GM21447 (cell line): ENCODE results near the gene ITPKB.
A peak's percentile ranks its signal among the peaks of the same experiment; 100 is the strongest.

Experiments
- ATAC-seq: cut with Tn5 transposase; IDR thresholded peaks from one replicate; pipeline ENCODE4 v1.9.1; 2021; ENCODE audit not compliant: unreplicated experiment

Gene ITPKB

GRCh38 chr1:226708967-226709396 is 30.1 kb downstream of the ITPKB start:
- no peak for ATAC-seq

GRCh38 chr1:226708342-226708780 is 30.7 kb downstream of the ITPKB start:
- no peak for ATAC-seq

DNA sequence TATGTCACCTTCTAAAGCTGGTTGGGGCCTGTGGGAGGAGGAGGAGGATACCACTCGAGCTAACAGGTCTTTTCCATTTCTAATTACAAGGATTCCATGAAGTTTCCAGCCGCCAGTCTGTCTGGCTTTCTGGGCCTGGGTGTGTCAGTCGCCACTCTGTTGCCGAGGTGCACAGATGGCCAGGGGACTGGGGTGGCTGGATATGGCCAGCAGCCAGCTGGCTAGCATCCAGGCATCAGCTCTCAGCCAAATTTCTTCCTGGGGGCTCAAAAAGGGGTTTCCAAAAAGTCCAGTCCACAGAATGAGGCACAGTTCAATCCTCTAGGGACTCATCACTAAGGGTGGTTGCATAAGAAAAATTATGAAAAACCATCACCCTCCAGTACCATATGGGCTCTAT is 32.4 kb downstream of the ITPKB start:
- no peak for ATAC-seq

GRCh38 chr1:226704169-226704937 is 34.7 kb downstream of the ITPKB start:
- ATAC-seq: no peak

DNA sequence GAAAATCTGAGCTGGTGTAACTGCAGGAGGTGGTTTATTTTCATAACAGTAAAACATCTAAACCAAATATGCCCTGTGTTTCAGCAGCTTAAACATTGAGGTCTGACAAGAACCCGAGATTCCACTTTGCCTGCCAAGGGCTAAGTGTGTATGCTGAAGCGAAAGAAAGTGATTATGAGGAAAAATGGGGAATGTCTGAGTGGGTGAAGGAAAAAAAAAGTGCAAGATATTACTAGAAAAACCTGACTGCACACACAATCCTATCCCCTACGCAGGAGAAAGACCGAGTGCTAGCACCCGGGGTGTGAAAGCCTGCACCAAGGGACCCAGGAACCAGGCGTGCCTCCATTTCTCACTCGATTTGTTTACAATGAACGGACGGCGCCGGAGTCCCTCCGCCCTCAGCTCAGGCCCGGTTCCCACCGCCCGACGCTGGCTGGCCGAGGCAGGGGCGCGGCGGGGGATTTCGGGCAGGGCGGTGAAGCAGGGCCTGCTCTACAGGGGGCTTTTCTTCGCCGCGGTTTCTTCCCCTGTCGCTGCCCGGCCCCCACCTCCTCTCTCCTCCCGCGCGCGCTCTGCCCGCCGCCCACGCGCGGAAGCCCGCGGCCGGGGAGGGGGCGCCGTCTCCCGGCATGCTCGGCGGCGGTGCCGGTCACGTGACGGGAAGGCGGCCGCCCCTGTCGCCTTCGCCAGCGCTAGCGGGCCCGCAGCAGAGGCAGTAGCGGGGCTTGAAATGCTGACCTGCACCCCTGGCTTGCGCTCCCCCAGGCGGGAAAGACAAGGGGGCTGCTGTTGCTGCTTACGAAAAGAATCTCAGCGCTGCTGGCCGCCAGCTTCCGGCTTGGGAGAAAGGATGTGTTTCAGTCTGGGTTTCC is 35.9 kb downstream of the ITPKB start:
- ATAC-seq: peak; percentile 64

DNA sequence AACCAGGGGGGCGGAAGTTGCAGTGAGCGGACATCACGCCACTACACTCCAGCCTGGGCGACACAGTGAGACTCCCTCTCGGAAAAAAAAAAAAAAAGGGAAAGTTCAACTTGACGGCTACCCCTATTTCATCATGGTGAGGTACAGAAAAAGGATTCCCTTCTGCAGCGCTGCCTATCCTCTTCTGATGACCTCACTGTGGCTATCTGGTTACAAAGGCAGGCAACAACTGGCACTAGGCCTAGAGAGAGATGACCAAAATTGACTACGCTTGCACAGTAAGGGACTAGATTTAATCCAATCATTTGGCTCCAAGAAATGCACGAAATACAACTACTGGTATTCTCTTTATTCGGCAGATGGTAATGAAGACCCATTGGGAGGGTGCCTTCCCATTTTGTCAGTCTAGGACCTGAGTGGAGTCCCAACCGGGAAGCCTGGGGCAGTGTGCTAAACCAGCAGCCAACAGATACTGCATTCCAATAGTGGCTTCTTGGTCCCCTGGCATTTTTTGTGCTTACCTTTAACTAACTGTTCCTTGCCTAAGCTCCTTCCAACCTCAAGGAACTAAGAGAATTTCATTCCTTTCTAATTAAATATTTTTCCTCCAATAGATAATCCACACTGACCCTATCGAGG is 36.6 kb downstream of the ITPKB start:
- no peak for ATAC-seq

GRCh38 chr1:226700861-226701260 is 38.2 kb downstream of the ITPKB start:
- no peak for ATAC-seq

- no peak for ATAC-seq
Measured at GRCh38 chr1:226699166-226699565, 39.9 kb downstream of the ITPKB start.

DNA sequence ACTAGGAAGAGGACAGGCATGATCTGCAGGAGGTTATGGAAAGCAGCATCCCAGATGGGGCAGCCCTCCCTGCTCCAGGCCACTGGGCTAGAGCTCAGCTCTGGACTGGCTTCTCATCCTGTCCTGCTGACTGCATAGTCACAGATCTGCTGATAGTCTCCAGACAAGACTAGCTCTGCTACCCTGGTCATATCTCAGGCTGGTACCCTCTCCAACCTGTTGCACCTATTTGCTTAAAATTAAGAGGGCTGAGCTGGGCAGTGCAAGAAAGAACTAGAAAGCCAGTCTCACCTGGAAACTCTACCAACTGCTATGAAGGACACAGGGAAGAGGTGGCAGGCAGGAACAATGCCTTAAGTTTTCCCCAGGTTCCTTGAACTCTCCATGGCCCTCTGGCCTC is 40.4 kb downstream of the ITPKB start:
- no peak for ATAC-seq

DNA sequence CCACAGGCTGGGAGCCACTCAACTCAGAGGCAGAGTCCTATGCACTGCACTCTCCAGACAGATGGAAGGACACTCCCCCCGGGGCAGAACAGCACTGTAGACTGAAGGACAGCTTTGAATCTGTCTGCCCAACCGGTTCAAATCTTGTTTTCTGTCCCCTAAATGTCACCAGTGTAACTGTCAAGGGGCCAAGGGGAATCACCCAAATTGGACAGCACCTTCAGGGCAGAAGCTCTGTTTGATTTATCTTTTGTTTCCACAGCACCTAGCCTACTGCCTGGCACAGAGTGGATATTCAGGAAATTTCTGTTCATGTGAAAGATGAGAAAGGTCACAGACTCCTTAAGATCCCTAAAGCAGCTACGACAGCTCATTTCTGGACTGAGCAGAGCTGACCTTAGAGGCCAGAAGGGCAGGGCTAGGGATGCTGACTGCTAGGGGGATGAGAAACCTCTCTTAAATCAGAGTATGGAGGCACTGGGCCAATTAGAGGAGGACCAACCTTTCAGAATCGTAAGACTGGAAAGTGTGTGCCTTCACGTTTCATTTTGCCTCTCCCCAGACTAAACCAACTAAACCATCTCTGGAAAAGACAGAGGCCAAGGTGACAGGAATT is 41.0 kb downstream of the ITPKB start:
- no peak for ATAC-seq

GRCh38 chr1:226697151-226697928 is 41.7 kb downstream of the ITPKB start:
- peak; percentile 58 for ATAC-seq

- ATAC-seq: no peak
Measured at GRCh38 chr1:226696547-226696946, 42.5 kb downstream of the ITPKB start.

- ATAC-seq: no peak
Measured at GRCh38 chr1:226695335-226695900, 43.7 kb downstream of the ITPKB start.

DNA sequence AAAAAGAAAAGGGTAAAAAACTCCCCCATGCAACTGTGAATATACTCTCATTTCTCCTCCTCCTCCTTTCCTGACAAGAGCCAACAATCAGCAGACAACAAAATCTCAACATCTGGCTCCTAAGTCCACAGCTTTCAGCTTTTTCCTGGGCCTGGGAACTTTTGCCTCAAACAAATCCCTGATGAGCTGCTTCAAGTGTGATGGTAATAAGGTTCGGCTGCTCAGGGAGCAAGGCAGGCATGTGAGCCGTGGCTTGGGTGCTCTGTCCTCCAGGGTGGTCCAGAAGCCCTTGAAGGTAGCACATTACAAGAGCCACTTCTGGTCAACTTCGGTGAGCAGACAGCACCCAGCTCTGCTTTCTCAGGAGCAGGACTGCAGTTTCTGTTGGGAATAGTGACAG is 46.3 kb downstream of the ITPKB start:
- no peak for ATAC-seq

- ATAC-seq: no peak
Measured at GRCh38 chr1:226692051-226692792, 46.9 kb downstream of the ITPKB start.

DNA sequence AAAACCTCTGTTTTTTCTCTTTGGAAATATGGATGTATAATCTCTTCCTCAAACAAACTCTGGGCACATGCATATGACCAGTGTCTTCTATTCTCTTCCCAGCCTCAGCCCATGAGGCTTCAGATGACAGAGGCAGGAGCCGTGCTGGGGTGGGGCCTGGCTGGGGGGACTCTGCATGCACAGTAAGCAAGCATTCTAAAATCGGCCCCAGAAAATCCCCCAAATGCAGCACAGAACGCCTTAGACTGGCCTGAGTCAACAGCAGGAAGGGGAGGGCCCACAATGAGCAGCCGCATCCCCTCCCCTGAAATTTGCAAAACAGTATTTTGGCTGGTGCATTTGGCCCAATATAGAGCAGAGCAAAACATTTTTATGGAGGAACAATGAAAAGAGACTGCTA is 47.8 kb downstream of the ITPKB start:
- peak; percentile 54 for ATAC-seq

DNA sequence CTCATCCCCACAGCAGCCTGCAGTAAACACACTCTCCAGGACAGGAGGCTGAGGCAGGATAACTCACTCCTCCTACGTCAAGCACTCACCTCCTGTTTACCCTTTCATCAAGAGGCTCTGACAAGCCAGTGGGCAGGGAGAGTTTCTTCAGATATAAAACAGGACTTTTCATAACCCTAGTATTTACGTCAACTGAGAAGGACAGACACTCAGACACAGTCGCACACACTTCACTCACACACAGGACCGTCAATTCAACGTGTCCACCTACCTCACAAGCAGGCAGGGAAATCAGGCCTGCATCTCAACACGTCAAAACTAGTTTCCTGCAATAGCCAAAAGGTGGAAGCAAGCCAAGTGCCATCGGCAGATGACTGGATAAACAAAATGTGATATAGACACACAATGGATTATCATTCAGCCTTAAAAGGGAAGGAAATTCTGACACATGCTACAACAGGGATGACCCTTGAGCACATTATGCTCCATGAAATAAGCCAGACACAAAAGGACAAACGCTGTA is 48.6 kb downstream of the ITPKB start:
- ATAC-seq: no peak

GRCh38 chr1:226688808-226689207 is 50.3 kb downstream of the ITPKB start:
- ATAC-seq: no peak
